ENCODE data around the gene EVI2A. TPM values are rescaled to one million over a fixed set of nuclear protein-coding genes. Genes with fewer than 3 reads are reported as not detected.

EVI2A gene
- total RNA-seq, 6 experiments from 2014 or later: 1.00 to 1.7 (median 1.4) TPM

DNA sequence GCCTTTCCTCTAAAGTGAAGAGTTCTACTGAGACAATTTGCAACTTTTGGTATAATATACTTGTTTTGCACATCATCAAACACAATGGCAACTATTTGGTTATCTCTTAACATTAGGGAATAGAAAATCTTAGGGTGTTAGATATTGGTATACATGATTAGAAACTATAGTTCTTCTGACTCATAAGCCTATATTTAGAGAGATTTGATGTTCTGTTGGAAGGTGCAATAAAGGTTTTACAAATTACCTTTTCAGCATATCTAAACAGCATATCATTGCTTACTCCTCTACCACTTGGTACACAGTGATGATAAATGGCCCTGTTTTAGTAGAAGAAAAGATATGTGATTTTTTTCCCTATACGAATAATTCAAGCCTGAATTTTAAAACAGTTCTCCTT lies 13.8 kb downstream of the EVI2A start:
- H3K4me1 Mint-ChIP-seq (ENCODE audit: low read depth): peaks cover 10% of the 10 kb centered on the region; the same call in 1 of the 2 replicates
- no peak for TF ChIP-seq CTCF (IDR thresholded peaks at IDR 0.05)
- H3K9me3 Mint-ChIP-seq: no peaks in the 10 kb centered on the region; the same call in 1 of the 2 replicates
- no peak overlapping the region for H3K27ac Mint-ChIP-seq
- H3K27me3 Mint-ChIP-seq (ENCODE audit: insufficient read depth): no peaks in the 10 kb centered on the region
- H3K4me3 Mint-ChIP-seq: no peak overlapping the region
- peaks cover 38% of the 10 kb centered on the region for H3K36me3 Mint-ChIP-seq (ENCODE audit: low read depth)
- DNase-seq: no peak

DNA sequence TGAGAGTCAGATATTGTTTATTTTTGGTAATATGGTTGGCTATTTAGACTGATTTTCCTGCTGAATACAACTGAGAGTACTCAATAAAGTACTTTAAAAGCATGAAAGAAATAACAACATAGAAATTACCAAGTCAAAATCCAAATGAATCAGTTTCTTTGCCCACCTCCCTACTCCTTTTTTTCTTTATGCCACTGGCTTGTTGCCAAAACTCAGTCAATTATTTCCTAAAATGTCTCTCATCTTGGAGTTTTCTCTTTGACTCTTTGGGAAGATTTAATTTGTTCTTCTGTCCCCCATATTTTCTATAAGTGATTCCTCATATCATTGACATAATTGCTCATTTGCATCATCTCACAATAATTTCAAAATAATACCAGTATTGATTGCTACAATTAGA lies 21.8 kb downstream of the EVI2A start:
- H3K27ac Mint-ChIP-seq: no peak overlapping the region
- H3K27me3 Mint-ChIP-seq (ENCODE audit: insufficient read depth): no peaks in the 10 kb centered on the region; the same call in 1 of the 2 replicates
- no peak overlapping the region for H3K4me3 Mint-ChIP-seq
- no peak for DNase-seq
- peaks cover 25% of the 10 kb centered on the region for H3K36me3 Mint-ChIP-seq (ENCODE audit: low read depth)
- H3K9me3 Mint-ChIP-seq: no peaks in the 10 kb centered on the region; the same call in 1 of the 2 replicates
- TF ChIP-seq CTCF (IDR thresholded peaks at IDR 0.05): no peak
- H3K4me1 Mint-ChIP-seq (ENCODE audit: low read depth): no peaks in the 10 kb centered on the region

- Mint-ChIP-seq H3K4me1 (ENCODE audit: low read depth) (no peaks in the 10 kb centered on the region; the same call in 1 of the 2 replicates), H3K9me3 (no peaks in the 10 kb centered on the region), H3K4me3 (no peak within 1 kb of the TSS; the same call in 1 of the 2 replicates), H3K27me3 (ENCODE audit: insufficient read depth) (peaks cover 2% of the 10 kb centered on the region; the same call in 1 of the 2 replicates), H3K36me3 (ENCODE audit: low read depth) (peaks cover 25% of the 10 kb centered on the region), H3K27ac (no peak within 1 kb of the TSS)
- no peak for TF ChIP-seq CTCF (IDR thresholded peaks at IDR 0.05)
- no peak for DNase-seq
Observed at GRCh38 chr17:31297090-31297489, 24.3 kb downstream of the EVI2A start, which contains the start of gene OMG. TSS of gene OMG (minus strand) at chr17:31297239. CDS start at chr17:31296331, 908 bp downstream.

DNA sequence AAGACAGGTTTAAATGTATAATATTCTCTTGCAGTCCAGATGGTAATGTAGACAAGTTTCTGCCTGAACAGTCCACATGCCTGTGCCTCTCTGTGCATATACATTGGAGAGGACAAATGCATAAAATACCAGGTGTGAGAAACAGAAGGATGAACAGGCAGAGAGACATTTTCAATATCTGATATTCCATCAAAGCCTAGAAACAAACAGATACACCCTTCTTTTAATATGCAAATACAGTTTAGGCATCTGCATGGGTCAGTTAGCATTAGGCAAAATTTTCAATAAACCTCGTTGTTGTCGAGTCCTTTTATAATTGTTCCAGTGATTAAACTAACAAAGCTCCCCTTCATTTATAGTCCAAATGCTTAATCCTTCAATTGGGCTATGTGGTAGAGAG lies 25.3 kb downstream of the EVI2A start:
- no peak for TF ChIP-seq CTCF (IDR thresholded peaks at IDR 0.05)
- Mint-ChIP-seq H3K36me3 (ENCODE audit: low read depth) (peaks cover 28% of the 10 kb centered on the region), H3K27me3 (ENCODE audit: insufficient read depth) (peaks cover 2% of the 10 kb centered on the region; the same call in 1 of the 2 replicates), H3K4me1 (ENCODE audit: low read depth) (peaks cover 7% of the 10 kb centered on the region), H3K9me3 (no peaks in the 10 kb centered on the region), H3K27ac (no peak overlapping the region), H3K4me3 (no peak overlapping the region)
- DNase-seq: no peak

GRCh38 chr17:31295489-31295871 lies 25.9 kb downstream of the EVI2A start:
- H3K27me3 Mint-ChIP-seq (ENCODE audit: insufficient read depth): peaks cover 2% of the 10 kb centered on the region; the same call in 1 of the 2 replicates
- H3K4me1 Mint-ChIP-seq (ENCODE audit: low read depth): peaks cover 10% of the 10 kb centered on the region
- H3K4me3 Mint-ChIP-seq: no peak overlapping the region
- no peak for TF ChIP-seq CTCF (IDR thresholded peaks at IDR 0.05)
- no peak overlapping the region for H3K27ac Mint-ChIP-seq
- peaks cover 25% of the 10 kb centered on the region for H3K36me3 Mint-ChIP-seq (ENCODE audit: low read depth)
- H3K9me3 Mint-ChIP-seq: no peaks in the 10 kb centered on the region
- DNase-seq: no peak
